ENCODE measurements around the gene CAMK2B. TPM values are rescaled to one million over a fixed set of nuclear protein-coding genes. Genes with fewer than 3 reads are reported as not detected.
A peak's percentile ranks its signal among the peaks of the same experiment; 100 is the strongest.

Gene CAMK2B
- total and polyA plus RNA-seq, 2 experiments from 2014 or later, result not detected

- no peaks in the 10 kb centered on the region for H3K27me3 ChIP-seq (ENCODE audit: insufficient read depth)
- DNase-seq (ENCODE audit: low spot score) (no peak), ATAC-seq (peak; percentile 21)
- Mint-ChIP-seq H3K36me3 (ENCODE audit: low read depth) (no peaks in the 10 kb centered on the region; the same call in 2 of the 3 replicates), H3K27me3 (ENCODE audit: insufficient read depth, low read depth, poor library complexity) (peaks cover 19% of the 10 kb centered on the region), H3K4me3 (no peak overlapping the region), H3K4me1 (peaks cover 18% of the 10 kb centered on the region), H3K9me3 (no peaks in the 10 kb centered on the region), H3K27ac (no peak overlapping the region)
- H3K4me2 ChIP-seq, result no peak overlapping the region
- no peak overlapping the region for H3K27ac ChIP-seq (ENCODE audit: low read depth)
- H2AFZ ChIP-seq, result no peak overlapping the region
- no peaks in the 10 kb centered on the region for H3K9me2 ChIP-seq (ENCODE audit: insufficient read depth)
- H3K79me2 ChIP-seq (replicated peaks; ENCODE audit: insufficient read depth), result no peaks in the 10 kb centered on the region
- no peaks in the 10 kb centered on the region; the same call in 1 of the 2 replicates for H4K20me1 ChIP-seq (replicated peaks; ENCODE audit: insufficient read depth)
- H3K4me1 ChIP-seq (ENCODE audit: insufficient read depth), result no peaks in the 10 kb centered on the region
- H3F3A ChIP-seq (replicated peaks; ENCODE audit: low read depth), result no peaks in the 10 kb centered on the region
- no peaks in the 10 kb centered on the region for H3K36me3 ChIP-seq (ENCODE audit: insufficient read depth)
- TF ChIP-seq ZNF114 (CRISPR knock-in tag; IDR thresholded peaks at IDR 0.05) (no peak), CREB1 (CRISPR knock-in tag; IDR thresholded peaks at IDR 0.05; ENCODE audit: low read depth) (no peak), EZH2phosphoT487 (IDR thresholded peaks at IDR 0.05; ENCODE audit: unreplicated experiment) (no peak), CTCF (conservative IDR thresholded peaks at IDR 0.05; ENCODE audit: low read depth in 2 of 2) (no peak), ZNF331 (CRISPR knock-in tag; IDR thresholded peaks at IDR 0.05; ENCODE audit: low read depth) (no peak)
- no peak overlapping the region for H3K4me3 ChIP-seq
Measured at GRCh38 chr7:44262031-44262430, 63.4 kb downstream of the CAMK2B start.

- Histone ChIP-seq H3K4me3 (no peak overlapping the region), H2AFZ (no peak overlapping the region), H3K9me2 (ENCODE audit: insufficient read depth) (no peaks in the 10 kb centered on the region), H3K4me2 (no peak overlapping the region), H3F3A (replicated peaks; ENCODE audit: low read depth) (no peaks in the 10 kb centered on the region), H3K27ac (ENCODE audit: low read depth) (no peak overlapping the region), H3K79me2 (replicated peaks; ENCODE audit: insufficient read depth) (no peaks in the 10 kb centered on the region), H3K4me1 (ENCODE audit: insufficient read depth) (no peaks in the 10 kb centered on the region), H3K27me3 (ENCODE audit: insufficient read depth) (no peaks in the 10 kb centered on the region), H3K36me3 (ENCODE audit: insufficient read depth) (no peaks in the 10 kb centered on the region), H4K20me1 (replicated peaks; ENCODE audit: insufficient read depth) (no peaks in the 10 kb centered on the region; the same call in 1 of the 2 replicates)
- DNase-seq (ENCODE audit: low spot score) (no peak), ATAC-seq (no peak)
- Mint-ChIP-seq H3K4me1 (peaks cover 18% of the 10 kb centered on the region), H3K27me3 (ENCODE audit: insufficient read depth, low read depth, poor library complexity) (peaks cover 19% of the 10 kb centered on the region), H3K36me3 (ENCODE audit: low read depth) (no peaks in the 10 kb centered on the region; the same call in 2 of the 3 replicates), H3K9me3 (no peaks in the 10 kb centered on the region), H3K4me3 (no peak overlapping the region), H3K27ac (no peak overlapping the region)
- TF ChIP-seq ZNF114 (CRISPR knock-in tag; IDR thresholded peaks at IDR 0.05), result no peak
- no peak for TF ChIP-seq STAT1 (IDR thresholded peaks at IDR 0.05; ENCODE audit: unreplicated experiment)
- TF ChIP-seq CREB1 (CRISPR knock-in tag; IDR thresholded peaks at IDR 0.05; ENCODE audit: low read depth), result no peak
- no peak for TF ChIP-seq EZH2 (IDR thresholded peaks at IDR 0.05; ENCODE audit: low read depth, unreplicated experiment)
- no peak for TF ChIP-seq JUNB (IDR thresholded peaks at IDR 0.05; ENCODE audit: unreplicated experiment)
- TF ChIP-seq ZNF462 (CRISPR knock-in tag; IDR thresholded peaks at IDR 0.05), result no peak
- no peak for TF ChIP-seq NANOG (IDR thresholded peaks at IDR 0.05; ENCODE audit: borderline replicate concordance)
- TF ChIP-seq ETS1 (IDR thresholded peaks at IDR 0.05), result no peak
- no peak for TF ChIP-seq POLR2AphosphoS5 (IDR thresholded peaks at IDR 0.05; ENCODE audit: low read depth)
Measured at GRCh38 chr7:44261240-44261639, 64.2 kb downstream of the CAMK2B start.

Data from GM23338 (cell line).